Fibroblast of villous mesenchyme (primary cell): Measurements from ENCODE around the gene PITPNC1. TPM values are rescaled to one million over a fixed set of nuclear protein-coding genes. Genes with fewer than 3 reads are reported as not detected.

Source experiments
- DNase-seq: peaks from one replicate; pipeline ENCODE4 v3.0.0-alpha.2; 2010; ENCODE audit warnings: low read depth
- H3K4me3 ChIP-seq: 2 replicates; pipeline ENCODE4 v1.5.1; 2011; ENCODE audit warnings: low read depth, mild to moderate bottlenecking, low read length
- total RNA-seq: library from RNA; depleted of rRNA; stranded (reverse); fragments of >200 nt; gene quantifications from 2 replicates; pipeline ENCODE4 v1.2.3, GENCODE V29; 2012
- TF ChIP-seq, protein P1 (sequence below): IDR thresholded peaks from 2 replicates; pipeline ENCODE4 v1.5.1; 2012; ENCODE audit warnings: low read depth, mild to moderate bottlenecking, low read length; ENCODE audit not compliant: insufficient read depth

Gene PITPNC1
- total RNA-seq, 1 donor: 4.3 TPM

DNA sequence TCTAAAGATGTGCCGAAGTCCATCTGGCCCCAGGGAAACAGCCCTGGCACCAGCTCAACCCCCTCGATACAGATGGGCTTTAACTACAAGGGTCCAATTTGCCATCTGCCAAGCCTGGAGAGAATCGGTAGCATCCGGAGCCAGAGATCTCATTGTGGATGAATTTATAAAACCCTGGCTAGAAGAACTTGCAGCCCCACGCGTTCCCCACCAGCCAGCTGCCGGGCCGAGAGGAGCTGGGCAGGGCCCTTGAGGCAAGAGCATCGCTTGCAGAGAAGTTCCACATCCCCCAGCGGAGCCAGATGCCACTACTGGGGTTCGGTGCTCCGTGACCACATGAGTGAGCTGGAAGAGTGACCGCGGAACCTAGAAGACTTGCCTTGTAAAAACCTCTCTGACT lies 275.4 kb downstream of the PITPNC1 start:
- no peak for DNase-seq
- no peak overlapping the region for H3K4me3 ChIP-seq
- TF ChIP-seq, protein P1, sequence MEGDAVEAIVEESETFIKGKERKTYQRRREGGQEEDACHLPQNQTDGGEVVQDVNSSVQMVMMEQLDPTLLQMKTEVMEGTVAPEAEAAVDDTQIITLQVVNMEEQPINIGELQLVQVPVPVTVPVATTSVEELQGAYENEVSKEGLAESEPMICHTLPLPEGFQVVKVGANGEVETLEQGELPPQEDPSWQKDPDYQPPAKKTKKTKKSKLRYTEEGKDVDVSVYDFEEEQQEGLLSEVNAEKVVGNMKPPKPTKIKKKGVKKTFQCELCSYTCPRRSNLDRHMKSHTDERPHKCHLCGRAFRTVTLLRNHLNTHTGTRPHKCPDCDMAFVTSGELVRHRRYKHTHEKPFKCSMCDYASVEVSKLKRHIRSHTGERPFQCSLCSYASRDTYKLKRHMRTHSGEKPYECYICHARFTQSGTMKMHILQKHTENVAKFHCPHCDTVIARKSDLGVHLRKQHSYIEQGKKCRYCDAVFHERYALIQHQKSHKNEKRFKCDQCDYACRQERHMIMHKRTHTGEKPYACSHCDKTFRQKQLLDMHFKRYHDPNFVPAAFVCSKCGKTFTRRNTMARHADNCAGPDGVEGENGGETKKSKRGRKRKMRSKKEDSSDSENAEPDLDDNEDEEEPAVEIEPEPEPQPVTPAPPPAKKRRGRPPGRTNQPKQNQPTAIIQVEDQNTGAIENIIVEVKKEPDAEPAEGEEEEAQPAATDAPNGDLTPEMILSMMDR: no peak

DNA sequence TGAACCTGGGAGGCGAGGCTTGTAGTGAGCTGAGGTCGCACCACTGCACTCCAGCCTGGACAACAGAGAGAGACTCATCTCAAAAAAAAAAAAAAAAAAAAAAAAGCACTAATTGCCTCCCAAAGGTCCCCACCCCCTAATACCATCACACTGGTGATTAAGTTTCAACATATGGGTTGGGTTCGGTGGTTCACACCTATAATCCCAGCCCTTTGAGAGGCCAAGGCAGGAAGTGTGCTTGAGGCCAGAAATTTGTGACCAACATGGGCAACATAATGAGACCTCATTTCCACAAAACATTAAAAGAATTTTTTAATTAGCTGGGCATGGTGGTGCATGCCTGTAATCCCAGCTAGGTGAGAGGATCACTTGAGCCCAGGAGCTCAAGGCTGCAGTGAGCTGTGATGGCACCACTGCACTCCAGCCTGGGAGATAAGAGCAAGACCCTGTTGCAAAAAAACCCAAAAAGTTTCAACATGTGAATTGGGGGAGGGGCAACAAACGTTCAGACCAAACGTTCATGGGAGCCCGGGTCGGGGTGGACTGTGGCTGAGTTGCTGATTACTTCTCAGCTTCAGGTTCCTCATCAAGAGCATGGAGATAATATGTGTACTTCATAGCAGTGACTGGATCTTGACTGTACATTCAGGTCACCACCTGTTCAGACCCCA lies 278.5 kb downstream of the PITPNC1 start:
- TF ChIP-seq, protein P1: no peak
- no peak overlapping the region for H3K4me3 ChIP-seq
- DNase-seq: no peak

DNA sequence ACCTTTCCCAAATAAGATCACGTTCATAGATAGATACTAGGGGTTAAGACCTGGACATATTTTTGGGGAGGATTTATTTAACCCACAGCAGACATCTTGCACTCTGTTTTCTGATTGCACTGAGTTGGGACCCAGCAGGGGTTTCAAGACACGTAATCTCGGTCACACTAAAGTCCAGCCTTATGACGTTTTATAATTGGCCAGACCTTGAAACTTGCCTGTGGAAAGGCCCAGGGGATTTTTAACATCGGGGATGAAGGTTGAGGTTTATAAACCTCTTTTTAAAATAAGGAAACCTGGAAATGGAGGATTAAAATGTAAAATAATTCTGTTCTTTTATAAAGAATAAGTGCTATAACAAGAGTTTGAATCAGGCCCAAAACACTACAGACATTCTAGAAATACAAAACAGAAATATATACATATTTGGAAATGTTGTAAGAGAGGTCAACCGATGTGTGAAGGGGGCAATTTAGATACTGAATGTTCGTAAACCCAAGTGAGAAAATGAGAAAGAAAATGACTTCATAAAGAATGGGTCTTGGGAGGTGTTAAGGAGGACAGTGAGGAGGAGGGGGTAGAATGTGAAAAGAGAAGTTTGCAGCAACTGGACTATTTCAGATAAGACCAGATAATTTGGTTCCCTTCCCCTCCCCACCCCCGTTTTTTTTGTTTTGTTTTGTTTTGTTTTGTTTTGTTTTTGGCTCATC lies 279.6 kb downstream of the PITPNC1 start:
- TF ChIP-seq, protein P1: no peak
- no peak for DNase-seq

DNA sequence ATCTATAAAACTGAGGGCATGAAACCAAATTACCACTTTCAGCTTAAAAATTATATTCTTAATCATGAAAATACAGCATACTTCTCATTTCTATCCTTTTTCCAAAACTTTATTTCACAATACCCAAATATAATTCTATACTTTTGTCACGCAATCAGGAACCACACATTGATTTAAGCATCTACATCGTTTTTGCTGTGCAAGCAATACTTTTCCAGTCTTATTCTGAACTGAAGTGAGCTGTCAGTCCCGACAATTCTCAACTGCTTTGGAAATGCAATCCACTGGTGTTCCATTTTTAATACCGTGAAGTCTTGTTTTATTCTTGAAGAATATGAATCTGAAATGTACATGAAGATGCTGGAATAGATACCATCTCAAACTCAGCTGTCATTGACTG lies 280.5 kb downstream of the PITPNC1 start:
- TF ChIP-seq, protein P1: no peak
- no peak overlapping the region for H3K4me3 ChIP-seq
- DNase-seq: no peak

More for the DNA sequence above, 279.6 kb downstream of the PITPNC1 start:
- no peak overlapping the region for H3K4me3 ChIP-seq

DNA sequence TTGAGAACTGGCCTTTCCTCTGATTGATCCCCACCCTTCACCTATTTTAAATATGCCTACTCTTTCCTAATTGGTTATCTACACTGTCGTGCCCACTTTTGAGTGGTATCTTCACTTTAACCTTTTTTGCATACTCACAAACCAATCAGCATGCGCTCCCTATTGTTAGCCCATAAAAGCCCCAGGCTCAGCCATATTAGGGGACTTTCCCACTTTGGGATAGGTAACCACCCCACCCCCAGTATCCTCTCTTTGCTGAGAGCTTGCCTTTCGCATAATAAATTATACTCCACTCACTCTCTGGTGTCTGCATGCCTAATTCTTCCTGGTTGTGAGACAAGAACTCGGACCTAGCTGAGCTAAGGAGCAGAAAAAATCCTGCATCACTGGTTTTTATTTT lies 281.2 kb downstream of the PITPNC1 start:
- no peak overlapping the region for H3K4me3 ChIP-seq
- DNase-seq: no peak
- TF ChIP-seq, protein P1: no peak

DNA sequence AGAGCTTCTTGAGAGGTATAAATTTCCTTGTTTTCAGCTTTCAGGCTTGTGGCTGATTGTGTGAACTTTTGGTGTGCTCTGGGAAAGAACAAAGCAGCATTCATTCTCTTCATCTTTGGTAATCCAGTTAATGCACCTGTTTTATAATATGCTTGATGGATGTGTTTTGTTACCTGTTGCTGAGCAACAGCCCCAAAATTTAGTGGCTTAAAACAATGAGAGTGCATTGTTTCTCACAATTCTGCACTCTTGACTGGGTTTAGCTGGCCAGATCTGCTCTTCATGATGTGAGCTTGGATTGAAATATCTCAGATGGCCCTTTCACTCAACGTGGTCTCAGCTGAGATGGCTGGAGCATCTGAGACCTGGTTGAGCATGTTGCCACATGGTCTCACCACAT lies 281.9 kb downstream of the PITPNC1 start:
- TF ChIP-seq, protein P1: no peak
- H3K4me3 ChIP-seq: no peak overlapping the region
- no peak for DNase-seq
